IMR-90 (cell line): ENCODE measurements around the gene RNF182. TPM values are rescaled to one million over a fixed set of nuclear protein-coding genes. Genes with fewer than 3 reads are reported as not detected.

ENCODE experiments used
- ATAC-seq: fragments of 200-7000 bp; cut with Tn5 transposase; 2 replicates; pipeline ENCODE4 v1.9.1; 2020; ENCODE audit warnings: low read depth, mild to moderate bottlenecking, moderate library complexity
- BruUV-seq: library from RNA; stranded (reverse); fragments of 400-500 nt; replicated peaks from 2 replicates; lab custom pipeline; 2021; lab: Mats Ljungman, UMichigan
- CTCF ChIA-PET: fragments of 300-600 bp; formaldehyde crosslinking; extraction: SDS; loops from one replicate; lab custom pipeline; 2021; ENCODE audit warnings: antibody characterized with exemption; lab: Yijun Ruan, JAX
- POLR2A ChIA-PET: fragments of 300-600 bp; sonication (Branson Sonifier 250); formaldehyde crosslinking; loops from one replicate; lab custom pipeline; 2022; ENCODE audit warnings: antibody characterized with exemption; ENCODE audit not compliant: unreplicated experiment; lab: Charles Lee
- DNase-seq: peaks from one replicate; pipeline ENCODE4 v3.0.0; 2013
- H2AFZ ChIP-seq: replicated peaks from 2 replicates; pipeline ENCODE3; 2013; ENCODE audit warnings: low read length, mild to moderate bottlenecking; ENCODE audit not compliant: poor library complexity
- H2AK5ac ChIP-seq: 2 replicates; pipeline ENCODE4 v1.6.1; 2013; ENCODE audit warnings: low read depth, low read length, inconsistent platforms
- H2AK9ac ChIP-seq: replicated peaks from 2 replicates; pipeline ENCODE3; 2013; ENCODE audit warnings: mild to moderate bottlenecking, low read depth, low read length, moderate library complexity; ENCODE audit not compliant: poor library complexity
- H2BK120ac ChIP-seq: 2 replicates; pipeline ENCODE4 v1.6.1; 2013; ENCODE audit warnings: low read depth, low read length, inconsistent platforms
- H2BK15ac ChIP-seq: 3 replicates; pipeline ENCODE4 v1.6.1; 2013; ENCODE audit warnings: low read depth, low read length, inconsistent platforms
- H2BK20ac ChIP-seq: 2 replicates; pipeline ENCODE4 v1.6.1; 2013; ENCODE audit warnings: low read depth, mild to moderate bottlenecking, inconsistent platforms, low read length, moderate library complexity
- H2BK5ac ChIP-seq: 2 replicates; pipeline ENCODE4 v1.6.1; 2013; ENCODE audit warnings: mild to moderate bottlenecking, low read depth, low read length, inconsistent platforms; ENCODE audit not compliant: poor library complexity, severe bottlenecking
- H3K14ac ChIP-seq: replicated peaks from 2 replicates; pipeline ENCODE4 v1.6.1; 2013; ENCODE audit warnings: low read depth, low read length, inconsistent platforms
- H3K18ac ChIP-seq: 2 replicates; pipeline ENCODE4 v1.6.1; 2013; ENCODE audit warnings: low read depth, low read length, control low read depth
- H3K23ac ChIP-seq: 2 replicates; pipeline ENCODE4 v1.6.1; 2013; ENCODE audit warnings: low read depth, low read length, inconsistent platforms
- H3K27ac ChIP-seq: 2 replicates; pipeline ENCODE4 v1.5.1; 2013; ENCODE audit warnings: mild to moderate bottlenecking, control low read depth, low read length; ENCODE audit not compliant: insufficient read depth
- H3K27me3 ChIP-seq: 2 replicates; pipeline ENCODE4 v1.6.1; 2013; ENCODE audit warnings: low read length; ENCODE audit not compliant: control insufficient read depth, insufficient read depth
- H3K36me3 ChIP-seq: 2 replicates; pipeline ENCODE4 v1.6.1; 2013; ENCODE audit warnings: low read length, mixed read lengths; ENCODE audit not compliant: control insufficient read depth, insufficient read depth
- H3K4ac ChIP-seq: 2 replicates; pipeline ENCODE4 v1.6.1; 2013; ENCODE audit warnings: low read depth, low read length, inconsistent platforms
- H3K4me1 ChIP-seq: 2 replicates; pipeline ENCODE4 v1.6.1; 2013; ENCODE audit warnings: low read length, mixed read lengths; ENCODE audit not compliant: control insufficient read depth, insufficient read depth
- H3K4me2 ChIP-seq: 2 replicates; pipeline ENCODE4 v1.6.1; 2013; ENCODE audit warnings: low read depth, mild to moderate bottlenecking, control low read depth, low read length, moderate library complexity
- H3K4me3 ChIP-seq: 2 replicates; pipeline ENCODE4 v1.5.1; 2013; ENCODE audit warnings: low read depth, mild to moderate bottlenecking, control low read depth, low read length, moderate library complexity; ENCODE audit not compliant: insufficient read depth
- H3K56ac ChIP-seq: 2 replicates; pipeline ENCODE4 v1.6.1; 2013; ENCODE audit warnings: low read length, inconsistent platforms; ENCODE audit not compliant: insufficient read depth; ENCODE audit errors: extremely low read depth
- H3K79me1 ChIP-seq, 2 experiments: 2 replicates each; pipeline ENCODE4 v1.6.1; 2013; ENCODE audit warnings: low read length in 2 of 2, inconsistent platforms in 1 of 2, low read depth in 1 of 2
- H3K9ac ChIP-seq: 2 replicates; pipeline ENCODE4 v1.6.1; 2013; ENCODE audit warnings: low read depth, low read length, control low read depth
- H3K9me1 ChIP-seq: 2 replicates; pipeline ENCODE4 v1.6.1; 2013; ENCODE audit warnings: low read length, inconsistent platforms; ENCODE audit not compliant: insufficient read depth
- H3K9me3 ChIP-seq: 2 replicates; pipeline ENCODE4 v1.6.1; 2013; ENCODE audit warnings: low read length; ENCODE audit not compliant: control insufficient read depth, insufficient read depth
- H4K20me1 ChIP-seq: 2 replicates; pipeline ENCODE4 v1.6.1; 2013; ENCODE audit warnings: low read length, inconsistent platforms; ENCODE audit not compliant: insufficient read depth
- H4K5ac ChIP-seq: 2 replicates; pipeline ENCODE4 v1.6.1; 2013; ENCODE audit warnings: mild to moderate bottlenecking, low read depth, low read length, control low read depth
- H4K8ac ChIP-seq, 2 experiments: 2 replicates each; pipeline ENCODE4 v1.6.1; 2013; ENCODE audit warnings: low read depth in 2 of 2, low read length in 2 of 2, control low read depth in 1 of 2, inconsistent platforms in 1 of 2
- H4K91ac ChIP-seq: 2 replicates; pipeline ENCODE4 v1.6.1; 2013; ENCODE audit warnings: low read depth, low read length, inconsistent platforms; ENCODE audit not compliant: insufficient read depth
- CHD1 ChIP-seq: IDR thresholded peaks from 2 replicates; pipeline ENCODE4 v1.6.1; 2012; ENCODE audit warnings: low read depth, low read length, improper control_type of control experiment
- MAFK ChIP-seq: IDR thresholded peaks from 2 replicates; pipeline ENCODE4 v1.6.1; 2012; ENCODE audit warnings: low read depth, low read length, improper control_type of control experiment
- POLR2A ChIP-seq: IDR thresholded peaks from 2 replicates; pipeline ENCODE4 v1.6.1; 2012; ENCODE audit warnings: mild to moderate bottlenecking, low read depth, low read length
- RFX5 ChIP-seq: IDR thresholded peaks from 2 replicates; pipeline ENCODE4 v1.8.0; 2012; ENCODE audit warnings: low read depth, mild to moderate bottlenecking, low read length, moderate library complexity
- SMC3 ChIP-seq: fragments of 150-350 bp; IDR thresholded peaks from 2 replicates; pipeline ENCODE4 v1.6.1; 2016; ENCODE audit warnings: low read depth, mild to moderate bottlenecking, antibody characterized with exemption, low read length, moderate library complexity
- WGBS, 2 experiments: methylation state at CpG; one replicate each; pipeline versions ENCODE4 v1.1.5 to v1.1.7; 2013; ENCODE audit warnings: missing lambda C conversion rate in 2 of 2; ENCODE audit not compliant: insufficient read length in 1 of 2; ENCODE audit errors: extremely low coverage in 2 of 2; 5-methylcytosine and 5-hydroxymethylcytosine counted together
- dilution Hi-C: fragments of 300-500 bp; cut with HindIII; formaldehyde crosslinking; loops from one replicate; pipeline ENCODE4 v1.14.3; 2018; ENCODE audit warnings: low sequenced_read_pairs; ENCODE audit not compliant: unreplicated experiment
- in situ Hi-C: fragments of 300-500 bp; cut with MboI; formaldehyde crosslinking; loops from 3 replicates; pipeline ENCODE4 v1.14.3; 2019; ENCODE audit warnings: low sequenced_read_pairs, inconsistent platforms, mixed read lengths
- intact Hi-C: fragments of 100-400 bp; cut with micrococcal nuclease; formaldehyde crosslinking; loops from 2 replicates; pipeline ENCODE4 v1.10.0; 2022
- polyA plus RNA-seq, 3 experiments: library from polyadenylated mRNA; depleted of rRNA; stranded (reverse); fragments of >200 nt; gene quantifications; 2 replicates each; pipeline ENCODE4 v1.2.3, GENCODE V29; 2012; ENCODE audit warnings: low replicate concordance in 1 of 3
- total RNA-seq: library from RNA; depleted of rRNA; stranded (reverse); fragments of >200 nt; gene quantifications from 2 replicates; pipeline ENCODE4 v1.2.3, GENCODE V29; 2012

Gene RNF182
- total and polyA plus RNA-seq, 2 of the 4 experiments (the other 2 are of a cell fraction) = 4.1 to 9.1 TPM

- H3K4me1 ChIP-seq = no peaks in the 10 kb centered on the region; the same call in 1 of the 2 replicates
- no peak overlapping the region for H2AK9ac ChIP-seq
- H3K9me1 ChIP-seq = no peaks in the 10 kb centered on the region
- H3K4ac ChIP-seq = no peak overlapping the region
- DNase-seq (no peak), ATAC-seq (no peak)
- no peak overlapping the region for H2BK120ac ChIP-seq
- no peak overlapping the region for H2BK15ac ChIP-seq
- no peak overlapping the region for H3K23ac ChIP-seq
- ChIA-PET CTCF (interaction anchor here (1.6 to 7.5 kb wide), 2 partner anchors 133 to 152 kb away, joined by 4 to 88 read pairs; no protein-coding TSS in a partner anchor), POLR2A (no interaction called here)
- no peaks in the 10 kb centered on the region for H3K27me3 ChIP-seq
- no peak overlapping the region for H3K4me2 ChIP-seq
- BruUV-seq = no TSS peak
- dilution Hi-C loops = no loop called here
- no peak overlapping the region for H4K91ac ChIP-seq
- in situ Hi-C loops = loop anchor here (5.0 to 25.0 kb wide), 2 partner anchors 149 to 1474 kb away; no protein-coding TSS in a partner anchor
- H3K18ac ChIP-seq = no peak overlapping the region
- intact Hi-C loops = no loop called here
- no peaks in the 10 kb centered on the region for H3K9me3 ChIP-seq
- no peak overlapping the region for H3K4me3 ChIP-seq
- no peaks in the 10 kb centered on the region for H3K79me1 ChIP-seq
- no CpG with 5 or more reads among the region's 8 CpGs for WGBS, 2 experiments
- H2AK5ac ChIP-seq = no peak overlapping the region
- no peak overlapping the region for H3K27ac ChIP-seq
- no peak overlapping the region for H2AFZ ChIP-seq
- no peak overlapping the region for H3K56ac ChIP-seq
- no peak for TF ChIP-seq RFX5
- TF ChIP-seq SMC3 = no peak
- no peak for TF ChIP-seq POLR2A
- no peak for TF ChIP-seq MAFK
- no peak for TF ChIP-seq CHD1
- H3K9ac ChIP-seq = no peak overlapping the region
- no peak overlapping the region for H2BK5ac ChIP-seq
- H2BK20ac ChIP-seq = no peak overlapping the region
- H3K14ac ChIP-seq = no peak overlapping the region
- H4K5ac ChIP-seq = no peak overlapping the region
- H3K36me3 ChIP-seq = no peaks in the 10 kb centered on the region
- no peaks in the 10 kb centered on the region for H4K20me1 ChIP-seq
- no peak overlapping the region for H4K8ac ChIP-seq
Observed at GRCh38 chr6:13913226-13914001, 11.3 kb upstream of the RNF182 start.
